ENCODE measurements around the gene MYDGF. TPM values are rescaled to one million over a fixed set of nuclear protein-coding genes. Genes with fewer than 3 reads are reported as not detected.

MYDGF gene
- total RNA-seq, 1 donor: 112 TPM

GRCh38 chr19:4693471-4694121, 23.5 kb upstream of the MYDGF start:
- DNase-seq (ENCODE audit: low read depth): no peak
- TF ChIP-seq, protein P1, sequence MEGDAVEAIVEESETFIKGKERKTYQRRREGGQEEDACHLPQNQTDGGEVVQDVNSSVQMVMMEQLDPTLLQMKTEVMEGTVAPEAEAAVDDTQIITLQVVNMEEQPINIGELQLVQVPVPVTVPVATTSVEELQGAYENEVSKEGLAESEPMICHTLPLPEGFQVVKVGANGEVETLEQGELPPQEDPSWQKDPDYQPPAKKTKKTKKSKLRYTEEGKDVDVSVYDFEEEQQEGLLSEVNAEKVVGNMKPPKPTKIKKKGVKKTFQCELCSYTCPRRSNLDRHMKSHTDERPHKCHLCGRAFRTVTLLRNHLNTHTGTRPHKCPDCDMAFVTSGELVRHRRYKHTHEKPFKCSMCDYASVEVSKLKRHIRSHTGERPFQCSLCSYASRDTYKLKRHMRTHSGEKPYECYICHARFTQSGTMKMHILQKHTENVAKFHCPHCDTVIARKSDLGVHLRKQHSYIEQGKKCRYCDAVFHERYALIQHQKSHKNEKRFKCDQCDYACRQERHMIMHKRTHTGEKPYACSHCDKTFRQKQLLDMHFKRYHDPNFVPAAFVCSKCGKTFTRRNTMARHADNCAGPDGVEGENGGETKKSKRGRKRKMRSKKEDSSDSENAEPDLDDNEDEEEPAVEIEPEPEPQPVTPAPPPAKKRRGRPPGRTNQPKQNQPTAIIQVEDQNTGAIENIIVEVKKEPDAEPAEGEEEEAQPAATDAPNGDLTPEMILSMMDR (IDR thresholded peaks at IDR 0.05; ENCODE audit: insufficient read depth, low read length): no peak
- no peak overlapping the region for H3K4me3 ChIP-seq (ENCODE audit: low read depth, low read length)

- TF ChIP-seq, protein P1 (IDR thresholded peaks at IDR 0.05; ENCODE audit: insufficient read depth, low read length): no peak
- H3K4me3 ChIP-seq (ENCODE audit: low read depth, low read length): no peak overlapping the region
Measured at GRCh38 chr19:4693078-4693350, 22.9 kb upstream of the MYDGF start.

DNA sequence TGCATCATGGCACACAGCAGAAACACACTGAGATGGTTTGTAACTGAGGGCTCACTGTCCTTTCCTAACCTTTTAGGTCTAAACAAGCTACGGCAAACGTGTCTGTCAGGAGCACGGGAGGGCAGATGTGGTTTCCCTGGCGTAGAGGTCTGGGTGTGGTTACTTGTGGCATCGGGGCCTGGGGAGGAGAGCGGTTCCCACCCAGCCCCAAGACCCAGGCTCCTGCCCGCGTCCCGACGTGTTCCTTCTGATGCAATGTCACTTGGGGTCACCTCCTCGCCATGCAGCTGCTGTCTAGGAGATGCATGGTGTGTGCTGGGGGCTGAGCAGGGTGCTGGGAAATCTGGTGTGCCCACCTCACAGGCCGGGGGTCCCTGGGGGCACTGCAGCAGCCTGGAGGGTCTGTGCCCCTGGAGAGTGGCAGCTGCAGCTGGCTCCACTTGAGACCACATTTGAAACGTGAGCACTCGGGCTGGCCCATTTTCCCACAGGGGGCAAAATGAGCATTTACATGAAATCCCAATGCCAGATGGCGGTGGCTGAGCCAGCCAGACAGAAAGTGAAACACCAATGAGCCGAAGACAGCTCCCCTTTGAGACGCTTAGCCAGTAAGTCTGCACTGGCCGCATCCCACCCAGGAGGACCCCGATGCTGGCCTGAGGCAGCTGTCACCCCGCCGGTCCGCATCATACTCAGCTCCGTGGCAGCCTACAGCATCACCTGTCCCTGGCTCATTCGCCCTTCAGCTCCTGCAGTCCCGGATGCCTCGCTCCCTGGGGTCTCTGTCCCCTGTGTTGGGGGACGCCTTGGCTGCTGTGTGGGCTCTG, 22.3 kb upstream of the MYDGF start:
- no peak for DNase-seq (ENCODE audit: low read depth)
- H3K4me3 ChIP-seq (ENCODE audit: low read depth, low read length): no peak overlapping the region
- TF ChIP-seq, protein P1 (IDR thresholded peaks at IDR 0.05; ENCODE audit: insufficient read depth, low read length): no peak

More at GRCh38 chr19:4693078-4693350, 22.9 kb upstream of the MYDGF start:
- DNase-seq (ENCODE audit: low read depth): no peak

DNA sequence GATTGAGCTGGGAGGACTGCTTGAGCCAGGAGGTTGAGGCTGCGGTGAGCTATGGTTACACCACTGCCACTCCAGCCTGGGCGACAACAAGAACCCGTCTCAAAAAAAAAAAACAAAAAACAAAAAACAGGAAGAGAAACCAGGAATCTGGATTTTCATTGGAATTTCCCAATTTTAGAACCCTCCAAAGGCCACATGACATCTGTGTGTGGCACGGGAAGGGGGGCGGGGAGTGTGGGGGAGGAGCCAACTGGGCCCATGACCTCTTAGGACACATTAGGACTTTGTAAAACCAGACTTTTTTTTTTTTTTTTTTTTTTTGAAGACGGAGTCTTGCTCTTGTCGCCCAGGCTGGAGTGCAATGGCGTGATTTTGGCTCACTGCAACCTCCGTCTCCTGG, 21.2 kb upstream of the MYDGF start:
- DNase-seq (ENCODE audit: low read depth): no peak
- TF ChIP-seq, protein P1 (IDR thresholded peaks at IDR 0.05; ENCODE audit: insufficient read depth, low read length): no peak
- no peak overlapping the region for H3K4me3 ChIP-seq (ENCODE audit: low read depth, low read length)

DNA sequence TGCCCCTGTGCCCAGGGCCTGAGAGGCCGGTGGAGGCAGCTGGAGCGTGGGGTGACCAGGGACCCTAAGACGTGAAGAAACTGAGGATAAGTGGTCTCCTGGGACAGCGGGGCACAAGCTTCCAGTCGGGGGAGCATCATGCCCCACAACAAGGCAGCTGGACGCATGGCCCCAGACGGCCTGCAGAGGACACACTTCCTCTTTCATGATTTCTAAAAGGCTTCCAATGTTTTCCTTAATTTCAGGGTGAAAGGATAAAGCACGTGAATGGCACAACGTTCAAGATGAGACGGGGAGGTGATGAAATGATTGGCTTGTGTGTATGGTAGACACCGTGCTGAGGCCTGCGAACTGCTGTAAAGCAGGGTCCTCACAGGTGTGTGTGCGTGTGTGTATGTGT, 20.2 kb upstream of the MYDGF start:
- TF ChIP-seq, protein P1 (IDR thresholded peaks at IDR 0.05; ENCODE audit: insufficient read depth, low read length): no peak
- no peak overlapping the region for H3K4me3 ChIP-seq (ENCODE audit: low read depth, low read length)
- no peak for DNase-seq (ENCODE audit: low read depth)

- DNase-seq (ENCODE audit: low read depth): no peak
- TF ChIP-seq, protein P1 (IDR thresholded peaks at IDR 0.05; ENCODE audit: insufficient read depth, low read length): no peak
- no peak overlapping the region for H3K4me3 ChIP-seq (ENCODE audit: low read depth, low read length)
Measured at GRCh38 chr19:4689403-4689802, 19.3 kb upstream of the MYDGF start.

Data from fibroblast of the aortic adventitia (primary cell).